Stimulated activated CD8-positive, alpha-beta memory T cell treated with anti-CD3 and anti-CD28 coated beads, Interleukin-7, amount 100 ng/mL, for 4 hours (primary cell): Measurements from ENCODE around the gene MED26.
A peak's percentile ranks its signal among the peaks of the same experiment; 100 is the strongest.

Source experiments
- DNase-seq, 2 donors: peaks; one replicate each; pipeline ENCODE4 v3.0.0-alpha.2; 2020; ENCODE audit warnings: low read depth in 2 of 2

MED26 gene

DNA sequence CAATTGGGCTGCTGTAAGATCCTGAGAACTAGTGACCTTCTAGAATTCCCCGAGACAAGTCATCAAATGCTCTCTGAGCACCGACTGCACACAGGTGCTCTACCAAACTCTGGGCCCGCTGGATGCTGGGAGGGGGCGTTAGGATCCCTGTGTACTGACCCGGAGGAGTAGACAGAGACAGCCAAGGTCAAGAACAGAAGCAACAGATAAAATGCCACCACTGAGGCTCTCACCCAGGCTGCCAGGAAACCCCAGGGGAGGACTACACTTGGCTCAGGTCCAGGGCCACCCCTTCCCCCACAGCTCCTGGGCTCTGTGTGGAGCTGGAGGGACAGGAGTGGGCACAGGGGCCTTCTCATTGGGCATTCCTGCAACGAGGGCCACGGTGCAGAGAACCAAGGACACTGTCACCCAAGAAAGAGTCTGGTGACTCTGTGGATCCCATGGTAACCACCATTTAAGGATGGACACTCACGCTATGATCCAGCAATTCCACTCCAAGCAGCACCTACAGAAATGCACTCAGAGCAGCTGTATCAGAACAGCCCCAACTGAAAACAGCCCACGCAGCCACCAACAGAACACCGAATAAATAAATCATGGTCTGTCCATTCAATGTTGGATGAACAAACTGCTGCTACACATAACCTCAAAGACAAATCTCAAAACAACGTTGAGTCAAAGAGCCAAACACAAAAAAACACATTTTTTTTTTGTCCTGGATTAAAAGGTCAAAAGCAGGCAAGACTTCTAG lies 39.0 kb downstream of the MED26 start:
- no peak for DNase-seq

DNA sequence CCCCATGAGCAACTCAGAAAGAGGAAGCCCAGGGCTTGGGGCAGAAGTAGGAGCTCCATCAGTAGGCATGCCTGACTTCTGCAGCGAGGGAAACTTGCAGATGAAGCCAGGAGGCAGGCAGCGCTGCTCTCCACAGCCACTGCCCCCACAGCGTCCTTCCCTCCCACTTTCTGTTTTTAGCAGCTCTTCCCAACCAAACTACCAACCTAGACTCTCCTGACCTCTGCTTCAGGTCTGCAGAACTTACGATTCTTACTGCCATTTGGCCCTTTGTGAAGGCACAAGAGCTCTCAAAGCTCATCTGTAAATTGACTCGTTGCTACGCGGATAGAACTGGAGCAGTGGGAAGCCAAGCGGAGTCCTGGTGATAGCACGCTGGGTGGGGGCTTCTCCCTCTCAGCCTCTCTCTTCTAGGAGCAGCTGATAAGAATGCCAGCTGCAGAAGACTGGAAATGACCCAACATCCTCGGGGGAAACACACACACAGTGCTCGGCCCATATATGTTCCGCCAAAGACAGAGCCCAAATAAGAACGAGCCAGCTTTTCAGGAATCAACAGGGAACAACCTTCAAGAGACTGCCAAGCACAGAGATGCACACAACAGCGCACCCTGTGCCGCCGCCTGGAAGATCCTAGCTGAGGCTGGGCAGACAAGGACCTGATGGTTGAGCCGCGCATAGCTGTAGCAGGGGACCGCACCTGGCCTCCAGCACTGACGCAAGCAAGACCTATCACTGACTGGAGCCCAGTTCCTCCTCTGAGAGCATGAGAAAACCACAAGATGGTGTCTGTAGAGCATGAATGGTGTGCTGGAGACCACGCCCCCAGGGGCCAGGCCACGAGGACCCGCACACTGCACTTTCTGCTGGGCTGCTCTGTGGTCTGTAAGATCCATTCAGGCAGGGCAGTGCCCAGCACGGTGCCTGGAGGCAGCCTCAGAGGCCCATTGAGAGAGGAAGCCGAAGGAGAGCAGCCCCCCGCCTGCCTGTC lies 39.9 kb downstream of the MED26 start:
- peak in 1 of 2 donors; percentile 39 for DNase-seq

DNA sequence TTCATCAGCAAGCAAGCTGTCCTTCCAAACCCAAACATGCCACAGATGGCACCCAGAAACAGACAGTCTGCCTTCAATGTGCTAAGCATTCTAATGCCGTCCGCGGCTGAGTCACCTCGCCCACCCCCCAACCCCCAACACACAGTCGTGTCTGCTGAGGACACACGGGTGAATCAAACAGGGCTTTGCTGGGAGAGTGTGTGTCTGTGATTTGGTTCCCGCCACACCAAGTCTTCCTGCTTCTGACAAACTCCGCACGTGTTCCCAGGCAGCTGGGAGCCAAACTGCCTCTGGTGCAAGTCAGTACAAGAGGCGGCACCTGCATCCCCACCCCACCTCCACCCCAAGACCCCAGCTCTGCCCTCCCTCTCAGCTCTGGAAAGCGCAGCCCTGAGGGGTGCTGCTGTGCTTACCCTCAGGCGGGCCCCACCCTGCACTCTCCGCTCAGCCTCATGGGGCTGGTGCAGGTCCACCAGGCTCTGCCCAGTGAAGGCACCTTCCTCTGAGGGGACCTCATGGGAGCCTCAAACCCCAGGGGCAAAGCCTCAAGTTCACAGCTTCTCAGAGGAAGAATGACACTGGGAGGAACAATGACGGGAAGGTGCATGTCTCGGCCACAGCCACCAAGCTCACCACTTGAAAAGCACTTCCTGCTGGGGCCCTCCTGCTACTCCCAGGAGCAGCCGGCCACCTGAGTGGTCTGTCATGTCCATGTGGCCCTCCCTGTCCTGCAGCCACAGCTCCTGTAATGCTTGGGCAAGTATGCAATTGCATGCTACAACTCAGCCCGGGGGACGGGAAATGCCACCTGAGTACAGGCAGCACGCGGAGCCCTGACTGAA lies 40.8 kb downstream of the MED26 start:
- peak; percentile 50 to 61 for DNase-seq

DNA sequence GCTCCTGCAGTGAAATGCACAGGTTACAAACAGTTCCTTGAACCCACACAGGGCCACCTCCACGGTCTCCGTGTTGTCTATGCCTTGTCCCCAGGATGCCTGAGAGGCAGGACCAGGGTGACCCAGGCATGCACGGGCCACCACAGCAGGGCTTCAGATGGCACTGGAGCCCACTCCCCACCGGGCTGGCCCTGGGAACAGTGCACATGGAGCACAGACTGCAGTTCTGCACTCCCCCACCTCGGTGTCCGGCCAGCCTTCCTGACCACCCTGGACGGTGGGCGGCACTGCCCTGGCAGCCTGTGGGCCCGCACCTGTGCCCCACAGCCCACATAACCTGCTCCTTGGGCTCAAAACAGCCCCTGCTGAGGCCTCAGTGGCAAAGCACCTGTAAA lies 41.5 kb downstream of the MED26 start:
- DNase-seq: no peak

DNA sequence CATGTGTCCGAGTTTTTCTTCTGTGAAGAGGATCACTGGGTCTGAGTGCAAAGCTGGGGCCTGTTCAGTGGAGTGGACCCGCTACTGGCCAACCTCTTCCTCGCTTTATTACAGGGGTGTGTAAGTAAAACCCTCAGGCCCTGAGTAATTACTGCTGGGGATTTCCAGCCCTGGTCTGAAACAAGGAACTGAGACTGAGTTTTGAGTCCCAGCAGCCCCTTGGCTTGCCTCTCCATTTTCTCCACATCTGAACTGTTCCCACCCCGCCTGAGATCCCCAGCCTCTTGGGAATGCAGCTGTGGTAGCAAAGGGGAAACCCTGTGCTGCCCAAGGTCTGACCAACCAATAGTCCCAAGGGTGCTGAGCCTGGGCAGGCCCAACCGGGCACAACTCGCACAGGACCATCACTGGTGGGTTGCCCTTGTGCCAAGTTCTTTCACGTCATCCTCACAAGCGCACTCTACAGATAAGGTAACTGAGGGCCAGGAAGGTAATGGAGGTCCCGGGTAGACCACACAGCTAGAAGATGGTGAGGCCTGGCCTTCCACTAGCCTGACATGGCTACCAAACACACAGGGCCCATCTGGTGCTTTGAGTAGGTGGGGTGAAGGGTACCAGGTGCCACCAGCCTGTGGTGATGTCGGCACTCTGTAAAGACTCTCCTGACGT lies 42.1 kb downstream of the MED26 start:
- DNase-seq: no peak

DNA sequence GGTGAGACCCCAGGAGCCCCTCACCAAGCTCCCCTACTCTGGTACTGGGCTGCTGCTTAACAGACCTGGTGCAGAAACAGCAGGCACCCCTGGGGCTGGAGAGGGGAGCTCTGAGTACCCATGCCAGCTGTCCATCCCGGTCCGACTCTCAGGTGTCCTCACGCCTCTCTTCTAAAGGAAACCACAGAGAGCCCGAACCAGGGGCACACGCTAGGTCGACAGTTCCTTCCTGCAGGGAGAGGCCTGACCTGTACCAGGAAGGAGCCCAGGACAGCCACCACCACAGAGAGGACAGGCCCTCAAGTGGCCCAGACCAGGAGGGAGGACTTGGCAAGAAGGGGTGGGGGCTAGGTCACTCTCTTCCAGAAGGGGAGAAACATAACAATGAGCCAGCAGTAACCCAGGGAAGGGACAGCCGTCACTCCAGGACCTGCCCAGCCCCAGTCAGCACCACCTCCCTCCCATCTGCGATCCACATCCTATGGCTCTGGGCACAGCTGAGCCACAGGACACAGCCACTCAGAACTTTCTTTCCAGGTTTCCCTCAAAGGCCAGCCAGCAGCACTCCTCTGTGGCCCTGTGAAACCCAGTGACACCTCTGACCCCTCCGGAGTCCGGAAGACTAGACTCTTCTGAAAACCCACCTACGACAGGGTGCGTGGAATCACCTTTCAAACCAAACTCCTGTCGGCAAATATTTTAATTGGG lies 42.8 kb downstream of the MED26 start:
- no peak for DNase-seq

DNA sequence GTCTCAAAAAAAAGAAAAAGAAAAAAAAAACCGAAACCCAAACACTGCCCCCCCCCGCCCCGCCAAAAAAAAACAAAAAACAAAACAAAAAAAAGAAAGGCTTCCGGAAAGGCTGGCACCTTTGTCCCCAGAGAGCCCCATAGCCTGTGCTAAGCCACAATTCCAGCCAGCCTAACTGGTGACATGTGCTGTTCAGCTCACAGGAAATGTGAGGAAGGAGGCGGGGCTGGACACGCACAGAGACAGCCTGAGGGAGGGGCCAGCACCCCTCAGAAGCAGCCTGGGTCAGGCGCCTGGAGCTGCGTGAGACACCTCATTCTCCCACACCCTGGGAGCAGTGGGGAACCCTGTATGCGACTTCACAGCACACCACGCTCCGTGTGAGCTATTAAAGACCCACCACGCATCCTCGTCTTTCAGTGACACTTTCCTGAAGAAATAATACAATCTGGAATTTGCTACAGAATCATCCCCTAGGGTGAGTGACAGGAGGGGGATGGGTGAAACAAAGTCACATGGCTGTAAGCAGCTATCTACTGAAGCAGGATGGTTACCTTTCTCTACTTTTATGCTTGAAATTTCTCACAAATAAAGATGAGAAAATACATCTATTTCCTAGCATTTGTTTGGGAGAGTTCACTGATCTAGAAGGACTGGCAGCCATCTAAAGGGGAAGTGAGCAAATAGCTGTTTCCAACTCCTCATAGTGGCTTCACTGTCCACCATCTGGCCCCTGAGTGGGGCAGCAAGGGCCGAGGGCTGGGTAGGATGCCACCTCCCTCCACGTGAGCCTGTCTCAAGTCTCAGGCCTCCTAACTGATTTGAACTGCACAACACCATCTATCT lies 43.5 kb downstream of the MED26 start:
- peak; percentile 86 for DNase-seq

DNA sequence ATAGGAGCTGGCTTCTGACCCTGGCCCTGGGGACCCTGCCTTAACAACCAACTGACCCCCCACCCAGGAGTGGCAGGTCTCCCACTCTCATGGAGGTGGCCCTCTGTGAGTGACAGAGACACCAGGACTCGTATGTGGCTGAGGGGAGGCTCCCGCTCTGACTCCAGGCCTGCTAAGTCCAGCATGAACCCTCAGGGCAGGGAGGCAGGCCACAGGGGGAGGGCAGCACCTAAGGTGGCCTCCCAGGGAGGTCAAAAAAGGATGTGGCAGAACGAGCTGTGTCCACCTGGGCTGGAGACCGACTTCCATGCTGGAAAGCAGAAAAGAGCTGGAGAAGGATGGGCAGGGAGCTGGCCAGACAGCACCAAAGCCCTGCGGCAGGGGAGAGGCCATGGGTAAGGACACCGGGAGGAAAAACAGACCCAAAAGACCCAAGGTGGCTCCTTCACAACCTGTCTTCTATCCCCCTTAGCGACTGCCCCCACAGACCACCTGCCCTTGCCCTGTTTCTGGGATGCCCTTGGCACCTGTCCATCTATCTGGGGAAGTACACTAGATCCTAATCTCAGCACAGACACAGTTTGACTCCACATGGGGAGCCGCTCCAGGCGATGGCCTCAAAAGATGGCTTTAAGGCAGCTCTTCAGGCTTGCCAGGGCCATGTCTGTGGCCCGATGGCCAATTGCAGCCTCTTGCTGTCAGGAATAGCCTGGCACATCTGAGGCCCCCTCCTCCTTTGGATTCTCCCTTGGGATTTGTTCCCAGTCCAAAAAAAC lies 45.3 kb downstream of the MED26 start:
- no peak for DNase-seq

DNA sequence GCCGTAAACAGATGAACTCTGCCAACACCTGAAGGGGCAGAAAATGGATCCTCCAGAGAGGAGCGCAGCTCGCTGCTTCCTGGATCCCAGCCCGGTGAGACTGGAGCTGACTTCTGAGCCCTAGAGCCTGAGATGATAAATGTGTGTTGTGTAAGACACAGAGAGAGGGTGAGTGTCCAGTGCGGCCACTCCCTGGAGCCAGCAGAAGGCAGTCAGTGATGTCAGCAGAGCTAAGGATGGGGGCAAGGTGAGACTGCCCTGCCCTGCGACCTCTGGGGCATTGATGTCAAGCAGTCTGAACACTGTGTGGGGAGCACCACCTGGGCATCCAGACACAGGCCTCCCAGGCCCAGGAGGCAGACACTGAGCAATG lies 46.0 kb downstream of the MED26 start:
- DNase-seq: no peak

DNA sequence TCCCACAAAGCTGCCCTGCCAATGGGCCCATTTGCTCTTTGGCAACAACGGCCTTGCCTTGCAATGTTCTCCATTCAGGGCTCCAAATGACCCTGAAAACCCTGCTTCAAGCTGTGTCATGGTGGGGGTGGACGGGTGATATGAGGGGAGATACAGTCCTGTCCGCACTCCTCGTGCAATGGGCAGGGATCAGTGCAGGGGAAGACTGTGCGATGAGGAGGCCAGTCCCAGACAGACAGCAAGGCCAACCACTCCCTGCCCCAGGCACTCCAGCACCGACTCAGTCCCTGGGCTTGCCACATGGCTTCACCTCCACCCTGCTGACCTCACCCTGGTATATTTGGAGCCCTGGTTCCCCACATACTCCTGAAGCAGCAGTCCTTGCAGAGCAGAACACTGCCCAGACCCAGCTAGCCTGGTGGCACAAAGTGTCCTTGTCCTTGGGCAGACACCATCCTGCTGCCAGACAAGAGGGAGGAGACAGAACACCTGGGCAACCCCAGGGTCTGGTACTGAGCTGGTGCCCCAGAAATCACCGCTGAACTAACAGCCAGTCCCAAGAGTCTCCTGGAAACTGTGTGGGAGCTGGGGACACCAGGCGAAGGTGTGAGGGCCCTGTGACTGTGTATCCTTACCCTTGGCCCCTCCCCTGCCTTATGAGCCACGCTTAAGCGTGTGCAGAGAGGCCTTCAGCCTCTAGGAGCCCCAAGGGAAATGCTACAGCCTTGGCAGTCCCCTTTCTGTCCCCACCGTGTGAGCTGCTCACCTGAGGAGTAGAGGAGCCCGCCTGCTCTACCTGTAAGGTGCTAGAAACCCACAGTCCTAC lies 46.6 kb downstream of the MED26 start:
- no peak for DNase-seq

DNA sequence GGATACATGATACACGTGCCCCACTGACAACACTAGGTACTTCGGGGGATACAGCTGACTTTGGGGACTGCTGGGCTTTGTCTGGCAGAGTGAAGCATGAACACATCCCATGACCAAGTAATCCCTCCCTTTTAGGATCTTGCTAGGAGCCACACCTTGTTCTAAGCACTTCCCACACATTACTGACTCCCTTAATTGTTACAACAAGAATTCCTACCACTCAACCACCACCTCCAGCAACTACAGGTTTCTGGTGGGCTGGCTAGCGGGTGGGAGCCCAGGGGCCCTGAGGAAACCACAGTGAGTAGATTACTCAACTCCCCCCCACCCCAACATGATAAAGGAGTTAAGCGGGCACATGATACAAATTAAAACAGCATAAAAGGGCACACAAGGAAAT lies 48.6 kb downstream of the MED26 start:
- DNase-seq: no peak

DNA sequence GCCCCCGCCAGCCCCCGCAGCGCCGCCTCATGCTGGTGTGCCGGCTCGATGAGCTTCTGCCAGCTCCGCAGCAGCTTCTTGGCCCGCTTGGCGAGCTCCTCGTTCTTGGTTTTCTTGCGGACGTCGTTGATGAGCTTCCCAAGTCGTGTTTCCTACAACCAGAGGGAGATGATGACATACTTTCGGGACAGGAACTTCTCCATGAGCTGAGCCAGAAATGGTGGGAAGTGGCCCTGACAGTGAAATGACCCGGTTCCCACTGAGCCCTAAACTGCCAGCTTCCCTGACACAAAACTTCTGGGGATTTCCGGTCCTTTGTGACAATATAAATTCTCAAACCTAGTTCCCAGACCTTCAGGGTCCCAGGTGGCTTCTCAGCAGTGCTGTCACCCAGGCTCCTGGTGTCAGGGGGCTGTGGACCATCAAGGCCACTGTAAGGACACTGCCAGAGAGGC lies 50.4 kb downstream of the MED26 start:
- DNase-seq: no peak

DNA sequence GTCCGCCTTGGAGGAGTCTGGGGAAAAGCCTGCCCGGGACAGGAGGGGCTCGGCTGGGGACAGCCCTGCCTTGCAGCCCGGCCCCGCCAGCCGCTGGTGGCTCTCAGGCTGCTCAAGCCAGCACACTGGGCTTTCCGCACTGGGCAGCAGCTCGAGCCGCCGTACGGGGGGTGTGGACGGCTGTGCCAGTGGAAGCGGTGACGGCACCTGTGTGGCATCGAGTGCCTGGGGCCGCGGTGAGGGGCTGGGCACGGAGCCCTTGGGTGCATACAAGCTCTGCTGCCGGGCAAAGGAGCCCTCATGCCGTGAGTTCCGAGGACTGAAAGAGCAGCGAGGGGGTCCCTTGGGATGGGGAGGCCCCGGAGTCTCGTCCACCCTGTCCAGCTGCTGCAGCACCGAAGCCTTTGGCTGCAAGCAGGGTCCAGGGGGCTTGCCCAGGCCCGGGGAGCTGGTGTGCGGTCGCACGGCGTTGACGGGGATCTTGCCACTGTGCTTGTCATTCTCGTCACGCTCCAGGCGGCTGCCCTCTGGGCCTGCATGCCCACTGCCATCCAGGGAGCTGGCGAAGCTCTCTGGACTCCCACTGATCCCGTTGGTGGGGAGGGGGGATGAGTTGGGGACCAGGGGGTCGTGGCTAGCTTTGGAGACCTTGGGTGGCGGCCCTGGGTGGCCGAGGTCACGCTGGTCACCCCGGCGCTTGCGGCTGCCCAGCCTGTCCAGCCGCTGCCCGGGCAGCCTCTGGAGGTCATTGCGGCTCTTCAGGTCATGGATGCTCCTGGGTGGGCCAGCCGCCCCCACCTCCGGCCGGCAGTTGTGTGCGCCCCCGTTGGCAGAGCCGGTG lies 51.1 kb downstream of the MED26 start:
- no peak for DNase-seq

DNA sequence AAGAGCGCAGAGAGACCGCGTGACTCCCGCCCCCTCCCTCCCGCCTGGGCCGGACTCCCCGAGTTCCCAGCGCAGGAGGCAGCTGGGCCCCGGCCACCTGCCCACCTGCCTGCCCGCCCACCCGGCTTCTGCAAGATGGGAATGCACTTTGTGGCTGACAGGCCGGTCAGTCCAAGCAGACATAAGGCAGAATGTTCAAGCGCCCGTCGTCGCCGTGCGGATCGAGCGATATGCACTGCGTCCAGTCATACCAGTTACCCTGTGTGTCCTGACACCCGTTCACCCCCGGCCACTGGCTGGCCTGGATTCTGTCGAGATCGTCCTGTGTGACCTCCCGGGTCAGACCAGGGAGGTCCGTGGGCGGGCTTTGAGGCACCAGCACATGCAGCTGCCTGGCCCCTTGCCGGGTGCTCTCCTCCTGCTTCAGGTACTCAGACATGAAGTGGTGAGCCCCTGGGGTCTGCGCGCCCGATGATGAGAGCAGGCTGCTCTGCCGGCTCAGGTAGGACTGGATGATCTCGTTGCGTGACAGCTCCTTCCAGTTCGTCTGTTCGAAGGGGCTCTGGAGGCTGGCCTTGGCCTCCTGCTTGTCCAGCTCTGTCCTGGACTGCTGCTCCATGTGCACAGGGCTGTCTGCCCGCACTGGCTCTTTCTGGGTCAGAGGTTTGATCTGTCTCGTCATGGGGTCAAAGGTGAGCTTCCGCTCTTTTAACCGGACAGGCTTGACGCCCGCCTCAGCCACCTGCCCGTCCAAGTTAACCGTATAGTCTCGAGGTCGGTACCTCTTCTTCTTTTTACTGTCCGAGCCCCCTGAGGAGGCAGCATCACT lies 51.9 kb downstream of the MED26 start:
- no peak for DNase-seq

DNA sequence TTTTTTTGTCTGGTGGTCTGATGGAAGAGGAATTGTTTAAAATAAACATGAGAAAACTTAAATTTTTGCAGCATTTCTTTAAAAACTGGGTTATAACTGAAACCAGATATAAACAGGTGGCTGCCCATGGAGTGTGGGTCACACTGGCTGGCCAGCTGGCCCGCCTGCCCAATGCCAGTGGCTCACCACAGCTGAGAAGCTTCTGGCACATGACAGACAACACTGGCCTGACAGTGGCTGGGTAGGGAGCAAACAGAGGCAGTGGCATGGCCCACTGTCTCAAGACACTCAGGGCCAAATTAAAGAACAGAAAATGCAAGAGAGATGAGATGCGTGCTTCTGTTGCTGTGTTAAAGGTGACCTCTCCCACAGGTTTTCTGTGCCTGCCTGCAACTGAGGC lies 52.7 kb downstream of the MED26 start:
- no peak for DNase-seq

DNA sequence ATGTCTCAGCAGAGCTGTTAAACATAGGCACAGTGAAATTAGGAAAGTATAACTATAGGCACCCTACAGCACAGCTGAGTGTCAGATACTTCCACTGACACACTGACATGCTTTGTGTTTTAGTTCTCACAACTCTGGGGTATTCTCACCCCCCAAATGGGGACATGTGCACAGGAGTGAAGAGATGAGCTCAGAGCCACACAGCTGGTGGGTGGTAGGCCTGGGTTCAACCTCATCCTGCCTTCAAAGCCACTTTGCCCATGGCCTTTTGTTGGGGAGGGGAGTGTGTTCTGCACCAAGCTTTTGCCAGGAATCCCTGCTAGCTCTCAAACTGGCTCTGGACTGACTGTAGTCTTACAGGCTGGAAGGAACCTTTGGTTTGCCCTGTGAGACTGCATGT lies 54.1 kb downstream of the MED26 start:
- no peak for DNase-seq
